Hepatocyte (in vitro differentiated cells): ENCODE results near the gene TNFRSF14. TPM values are rescaled to one million over a fixed set of nuclear protein-coding genes. Genes with fewer than 3 reads are reported as not detected.

ENCODE experiments used
- DNase-seq: peaks from one replicate; pipeline ENCODE4 v3.0.0-alpha.2; 2016; ENCODE audit warnings: low spot score
- H2AFZ ChIP-seq: fragments of 200-600 bp; sonication (generic); 2 replicates; pipeline ENCODE4 v1.6.0; 2016; ENCODE audit warnings: antibody characterized with exemption, mild to moderate bottlenecking
- H3K27ac ChIP-seq: fragments of 200-600 bp; sonication (generic); 2 replicates; pipeline ENCODE4 v1.5.1; 2016; ENCODE audit warnings: mild to moderate bottlenecking
- H3K27me3 ChIP-seq: fragments of 200-600 bp; sonication (generic); 2 replicates; pipeline ENCODE4 v1.6.1; 2016
- H3K36me3 ChIP-seq: fragments of 200-600 bp; sonication (generic); replicated peaks from 2 replicates; pipeline ENCODE4 v1.5.1; 2016; ENCODE audit warnings: low read depth; ENCODE audit not compliant: insufficient read depth
- H3K4me1 ChIP-seq: fragments of 200-600 bp; sonication (generic); 2 replicates; pipeline ENCODE4 v1.5.1; 2016; ENCODE audit warnings: mild to moderate bottlenecking, moderate library complexity; ENCODE audit not compliant: insufficient read depth
- H3K4me2 ChIP-seq: fragments of 200-600 bp; sonication (generic); 2 replicates; pipeline ENCODE4 v1.6.0; 2016
- H3K4me3 ChIP-seq: fragments of 200-600 bp; sonication (generic); 2 replicates; pipeline ENCODE4 v1.5.1; 2016; ENCODE audit warnings: mild to moderate bottlenecking
- H3K79me2 ChIP-seq: fragments of 200-600 bp; sonication (generic); 2 replicates; pipeline ENCODE4 v1.6.0; 2017; ENCODE audit warnings: mild to moderate bottlenecking
- H3K9me2 ChIP-seq: fragments of 200-600 bp; sonication (generic); replicated peaks from 2 replicates; pipeline ENCODE4 v1.6.0; 2017; ENCODE audit warnings: mild to moderate bottlenecking; ENCODE audit not compliant: insufficient read depth
- H3K9me3 ChIP-seq: fragments of 200-600 bp; sonication (generic); 2 replicates; pipeline ENCODE4 v1.5.1; 2016; ENCODE audit warnings: low read depth, mild to moderate bottlenecking
- H4K20me1 ChIP-seq: fragments of 200-600 bp; sonication (generic); 2 replicates; pipeline ENCODE4 v1.6.0; 2016; ENCODE audit warnings: mild to moderate bottlenecking; ENCODE audit not compliant: insufficient read depth, poor library complexity, severe bottlenecking
- CTCF ChIP-seq: fragments of 200-600 bp; sonication (generic); IDR thresholded peaks from 2 replicates; pipeline ENCODE4 v1.5.1; 2016; ENCODE audit warnings: antibody characterized with exemption, mild to moderate bottlenecking; ENCODE audit not compliant: poor library complexity
- EZH2 ChIP-seq: fragments of 200-600 bp; sonication (generic); IDR thresholded peaks from 2 replicates; pipeline ENCODE4 v1.6.1; 2016; ENCODE audit warnings: antibody characterized with exemption, mild to moderate bottlenecking, borderline replicate concordance
- EZH2phosphoT487 ChIP-seq: fragments of 200-600 bp; sonication (generic); IDR thresholded peaks from one replicate; pipeline ENCODE4 v1.6.1; 2018; ENCODE audit warnings: antibody characterized with exemption, mild to moderate bottlenecking, low read depth, moderate library complexity; ENCODE audit not compliant: unreplicated experiment, severe bottlenecking
- WGBS: methylation state at CpG from one replicate; pipeline ENCODE4 v1.1.6; 2016; ENCODE audit warnings: low lambda C conversion rate; ENCODE audit errors: missing lambda C conversion rate; 5-methylcytosine and 5-hydroxymethylcytosine counted together
- polyA plus RNA-seq: library from polyadenylated mRNA; unstranded; fragments of >200 nt; fragmentation: Nextera tagmentation; extraction: Ambion mirVana; gene quantifications from 2 replicates; pipeline ENCODE4 v1.2.1, GENCODE V29; 2016
- total RNA-seq: library from RNA; depleted of rRNA; stranded (reverse); fragments of >200 nt; gene quantifications from 2 replicates; pipeline ENCODE4 v1.2.3, GENCODE V29; 2014

Gene TNFRSF14
- total and polyA plus RNA-seq, 2 experiments from 2014 or later: 5.3 to 6.1 TPM

- Histone ChIP-seq H3K9me2 (no peaks in the 10 kb centered on the region), H4K20me1 (no peaks in the 10 kb centered on the region), H3K79me2 (no peaks in the 10 kb centered on the region), H3K4me1 (peaks cover 4% of the 10 kb centered on the region), H3K4me3 (no peak overlapping the region), H3K27me3 (no peaks in the 10 kb centered on the region), H3K9me3 (no peaks in the 10 kb centered on the region), H3K36me3 (no peaks in the 10 kb centered on the region), H3K4me2 (no peak overlapping the region), H3K27ac (no peak overlapping the region), H2AFZ (no peak overlapping the region)
- DNase-seq: no peak
- TF ChIP-seq EZH2phosphoT487 (no peak), EZH2 (no peak), CTCF (no peak)
- 78% methylated on average over 11 of the region's 11 CpGs for WGBS
These were observed 56.6 kb downstream of the TNFRSF14 start for GRCh38 chr1:2612591-2613365.

Other genes starting within 250 kb of the TNFRSF14 start
- 4.0 and 9.4 TPM in 2 replicates for gene MORN1, start 164.8 kb upstream of the TNFRSF14 start, total RNA-seq
- gene MORN1, start 164.8 kb upstream of the TNFRSF14 start, polyA plus RNA-seq: 4.5 and 7.8 TPM in 2 replicates
- gene RER1, start 164.5 kb upstream of the TNFRSF14 start, total RNA-seq: 89.5 and 123 TPM in 2 replicates
- 227 and 237 TPM in 2 replicates for gene RER1, start 164.5 kb upstream of the TNFRSF14 start, polyA plus RNA-seq
- gene PEX10, start 143.8 kb upstream of the TNFRSF14 start, total RNA-seq: 25.5 and 31.6 TPM in 2 replicates
- gene PEX10, start 143.8 kb upstream of the TNFRSF14 start, polyA plus RNA-seq: 24.7 and 25.9 TPM in 2 replicates
- gene PLCH2, start 80.1 kb upstream of the TNFRSF14 start, total RNA-seq: 0.48 and 1.3 TPM in 2 replicates
- gene PLCH2, start 80.1 kb upstream of the TNFRSF14 start, polyA plus RNA-seq: 1.9 and 3.4 TPM in 2 replicates
- gene PANK4, start 29.8 kb upstream of the TNFRSF14 start, total RNA-seq: 18.5 and 20.4 TPM in 2 replicates
- 21.3 and 21.5 TPM in 2 replicates for gene PANK4, start 29.8 kb upstream of the TNFRSF14 start, polyA plus RNA-seq
- not detected in 2 replicates for gene HES5, start 26.1 kb upstream of the TNFRSF14 start, total RNA-seq
- 1.0 TPM in 2 replicates for gene HES5, start 26.1 kb upstream of the TNFRSF14 start, polyA plus RNA-seq
- gene PRXL2B, start 30.4 kb downstream of the TNFRSF14 start, total RNA-seq: 21.4 and 36.7 TPM in 2 replicates
- gene PRXL2B, start 30.4 kb downstream of the TNFRSF14 start, polyA plus RNA-seq: 39.6 and 41.4 TPM in 2 replicates
- 0.32 and 0.93 TPM in 2 replicates for gene MMEL1, start 76.6 kb downstream of the TNFRSF14 start, total RNA-seq
- 1.8 TPM in 1 of 2 replicates, not detected in the other for gene MMEL1, start 76.6 kb downstream of the TNFRSF14 start, polyA plus RNA-seq
- 0.33 and 0.44 TPM in 2 replicates for gene TTC34, start 245.3 kb downstream of the TNFRSF14 start, total RNA-seq
- gene TTC34, start 245.3 kb downstream of the TNFRSF14 start, polyA plus RNA-seq: 0.13 and 0.55 TPM in 2 replicates